Measurements from ENCODE around the gene TMEM259.

- TF ChIP-seq REST (IDR thresholded peaks at IDR 0.05; ENCODE audit: insufficient replicate concordance, low read depth) (no peak), POLR2AphosphoS5 (IDR thresholded peaks at IDR 0.05; ENCODE audit: low read depth) (no peak)
- TF ChIP-seq, protein P1, sequence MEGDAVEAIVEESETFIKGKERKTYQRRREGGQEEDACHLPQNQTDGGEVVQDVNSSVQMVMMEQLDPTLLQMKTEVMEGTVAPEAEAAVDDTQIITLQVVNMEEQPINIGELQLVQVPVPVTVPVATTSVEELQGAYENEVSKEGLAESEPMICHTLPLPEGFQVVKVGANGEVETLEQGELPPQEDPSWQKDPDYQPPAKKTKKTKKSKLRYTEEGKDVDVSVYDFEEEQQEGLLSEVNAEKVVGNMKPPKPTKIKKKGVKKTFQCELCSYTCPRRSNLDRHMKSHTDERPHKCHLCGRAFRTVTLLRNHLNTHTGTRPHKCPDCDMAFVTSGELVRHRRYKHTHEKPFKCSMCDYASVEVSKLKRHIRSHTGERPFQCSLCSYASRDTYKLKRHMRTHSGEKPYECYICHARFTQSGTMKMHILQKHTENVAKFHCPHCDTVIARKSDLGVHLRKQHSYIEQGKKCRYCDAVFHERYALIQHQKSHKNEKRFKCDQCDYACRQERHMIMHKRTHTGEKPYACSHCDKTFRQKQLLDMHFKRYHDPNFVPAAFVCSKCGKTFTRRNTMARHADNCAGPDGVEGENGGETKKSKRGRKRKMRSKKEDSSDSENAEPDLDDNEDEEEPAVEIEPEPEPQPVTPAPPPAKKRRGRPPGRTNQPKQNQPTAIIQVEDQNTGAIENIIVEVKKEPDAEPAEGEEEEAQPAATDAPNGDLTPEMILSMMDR (IDR thresholded peaks at IDR 0.05; ENCODE audit: insufficient read depth, low read length) = no peak
These were observed 31.4 kb downstream of the TMEM259 start for GRCh38 chr19:989381-990081.
